ENCODE data around the gene KIAA1549.

The KIAA1549 gene

DNA sequence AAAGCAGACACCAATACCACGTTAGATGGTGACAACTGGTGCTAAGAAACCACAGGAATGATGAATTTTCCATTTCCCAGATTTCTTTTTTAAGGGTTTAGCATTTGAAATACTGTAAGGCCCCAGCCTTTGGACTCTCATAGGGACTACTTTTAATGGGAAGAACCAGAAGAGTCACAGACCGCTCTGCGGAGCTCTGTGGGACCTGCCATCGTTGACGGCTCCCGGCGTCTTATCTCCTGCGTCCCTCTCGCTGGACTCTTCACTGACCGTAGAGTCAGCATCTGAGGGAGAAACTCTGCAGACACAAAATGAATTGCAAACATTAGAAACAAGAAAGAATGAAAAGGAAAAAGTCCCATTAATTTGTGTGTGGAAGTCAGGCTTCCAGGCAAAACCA is 101.8 kb downstream of the KIAA1549 start:
- no peak for DNase-seq

DNA sequence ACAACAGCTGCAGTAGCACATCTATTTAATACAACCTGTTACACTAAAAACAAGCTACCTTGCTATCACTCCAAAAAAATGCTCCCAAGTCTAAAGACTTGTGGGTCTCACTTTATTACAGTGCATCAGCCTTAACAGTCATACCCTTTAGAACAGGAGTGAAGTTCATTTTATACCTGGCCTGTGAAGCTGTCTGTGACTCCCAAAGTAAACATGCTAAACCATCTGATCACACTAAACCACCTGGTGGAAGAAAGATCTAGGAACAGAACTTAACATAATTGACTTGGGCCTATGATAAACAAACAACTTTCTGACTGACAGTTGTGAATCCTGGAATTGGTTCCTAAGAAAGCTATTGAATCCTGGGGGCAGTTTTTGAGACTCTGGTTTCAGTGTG is 102.3 kb downstream of the KIAA1549 start:
- DNase-seq, result no peak

GRCh38 chr7:138878051-138878450 is 103.1 kb downstream of the KIAA1549 start:
- no peak for DNase-seq

DNA sequence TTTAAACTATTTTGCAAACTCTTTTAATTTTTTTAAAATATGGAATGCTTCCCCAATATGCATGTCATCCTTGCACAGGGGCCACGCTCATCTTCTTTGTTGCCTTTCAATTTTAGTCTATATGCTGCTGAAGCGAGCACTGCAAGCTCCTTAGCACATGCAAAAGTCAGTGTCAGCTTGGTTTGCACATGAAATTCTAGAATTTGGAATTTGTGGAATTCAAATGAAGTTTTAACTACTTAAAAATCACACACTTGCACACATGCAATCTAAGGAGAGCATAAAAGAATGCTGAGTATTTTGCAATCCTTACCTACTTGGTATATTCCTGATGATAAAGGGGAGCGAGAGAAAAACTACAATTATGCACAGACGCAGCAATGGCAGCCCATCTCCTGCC is 104.9 kb downstream of the KIAA1549 start:
- no peak for DNase-seq

GRCh38 chr7:138875794-138876193 is 105.4 kb downstream of the KIAA1549 start:
- DNase-seq, result peak; percentile 51

- DNase-seq, result no peak
Observed at GRCh38 chr7:138873220-138873892, 107.8 kb downstream of the KIAA1549 start.

DNA sequence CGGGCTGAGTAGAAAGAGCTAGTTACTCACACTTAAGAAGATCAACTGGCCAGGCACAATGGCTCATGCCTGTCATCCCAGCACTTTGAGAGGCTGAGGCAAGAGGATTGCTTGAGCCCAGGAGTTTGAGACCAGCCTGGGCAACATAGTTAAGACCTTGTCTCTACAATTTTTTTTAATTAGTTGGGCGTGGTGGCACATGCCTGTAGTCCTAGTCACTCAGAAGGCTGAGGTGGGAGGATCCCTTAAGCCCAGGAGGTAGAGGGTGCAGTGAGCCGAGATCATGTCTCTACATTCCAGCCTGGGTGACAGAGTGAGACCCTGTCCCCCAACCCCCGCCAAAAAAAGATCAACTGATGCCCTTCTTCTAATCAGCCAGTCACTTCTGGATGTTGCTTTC is 108.6 kb downstream of the KIAA1549 start:
- DNase-seq, result no peak

DNA sequence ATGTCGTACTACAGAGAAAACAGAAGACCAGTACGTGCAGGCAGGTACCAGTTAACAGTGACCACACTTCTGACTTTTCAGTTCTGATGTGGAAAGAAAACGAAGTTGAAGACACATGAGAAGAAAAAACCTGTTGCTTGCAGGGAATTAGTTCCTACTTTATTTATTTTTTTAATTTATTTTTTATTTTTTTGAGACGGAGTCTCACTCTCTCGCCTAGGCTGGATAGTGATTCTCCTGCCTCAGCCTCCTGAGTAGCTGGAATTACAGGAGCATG is 109.4 kb downstream of the KIAA1549 start:
- no peak for DNase-seq

GRCh38 chr7:138871065-138871813 is 110.0 kb downstream of the KIAA1549 start:
- DNase-seq, result no peak

GRCh38 chr7:138869353-138869752 is 111.8 kb downstream of the KIAA1549 start:
- no peak for DNase-seq

- DNase-seq, result no peak
Observed at GRCh38 chr7:138868711-138869110, 112.5 kb downstream of the KIAA1549 start.

DNA sequence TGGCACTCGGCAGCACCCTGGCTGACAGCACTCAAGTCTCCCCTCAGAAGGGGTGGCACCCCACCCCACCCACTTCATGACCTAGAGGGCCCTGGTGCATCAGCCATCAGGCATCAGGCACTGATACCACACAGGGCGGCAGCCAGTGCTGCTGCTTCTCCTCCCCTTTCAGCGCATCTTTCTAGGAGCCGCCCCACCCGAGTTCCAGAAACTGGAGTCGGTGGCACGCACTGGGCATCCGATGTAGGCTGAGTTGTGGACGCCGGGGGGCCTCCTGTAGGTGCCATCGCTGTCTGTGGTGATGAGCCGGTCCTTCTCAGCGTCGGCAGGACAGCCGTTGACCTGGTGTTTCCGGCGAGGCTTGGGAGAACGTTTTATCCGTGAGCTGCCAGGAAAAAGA is 113.4 kb downstream of the KIAA1549 start:
- DNase-seq, result no peak

- DNase-seq, result no peak
Observed at GRCh38 chr7:138866353-138866752, 114.8 kb downstream of the KIAA1549 start.

DNA sequence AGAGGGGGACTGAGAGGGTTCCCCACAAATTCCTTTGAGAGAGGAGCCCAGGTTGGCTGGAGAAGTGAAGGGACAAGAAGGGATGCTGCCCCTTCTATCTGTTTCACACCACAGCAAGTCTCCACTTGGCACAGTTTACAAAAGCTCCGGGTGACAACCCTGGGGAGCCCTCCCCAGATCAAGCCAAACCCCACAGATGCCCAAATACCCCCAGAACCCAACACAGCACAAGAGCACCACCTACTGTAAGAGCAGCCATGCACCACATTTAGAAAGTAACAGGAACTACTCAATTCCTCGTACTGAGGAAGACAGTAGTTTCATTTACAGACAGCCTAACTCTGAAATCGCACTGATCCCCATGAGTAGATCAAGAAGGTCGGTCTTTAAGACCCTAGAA is 115.3 kb downstream of the KIAA1549 start:
- peak; percentile 32 for DNase-seq

- no peak for DNase-seq
Observed at GRCh38 chr7:138864667-138865066, 116.5 kb downstream of the KIAA1549 start.

DNA sequence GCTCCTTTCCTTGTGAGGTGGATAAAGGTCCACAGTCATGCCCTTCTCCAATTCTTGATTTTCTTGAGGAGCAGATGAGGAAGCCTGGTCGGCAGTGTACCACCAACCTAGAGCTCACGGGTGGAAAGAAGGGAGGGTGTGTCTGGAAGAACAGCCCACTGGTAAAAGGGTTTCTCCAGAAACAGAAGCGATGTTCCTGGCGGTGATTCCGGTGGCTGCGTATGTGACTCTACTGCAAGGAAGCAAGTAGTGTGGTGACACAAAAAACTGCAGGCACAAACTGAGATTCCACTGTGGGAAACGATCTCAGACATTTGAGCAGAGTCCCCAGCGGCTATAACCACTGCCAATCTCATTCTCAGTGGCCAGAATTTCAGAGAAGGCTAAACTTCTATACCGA is 117.3 kb downstream of the KIAA1549 start:
- no peak for DNase-seq

DNA sequence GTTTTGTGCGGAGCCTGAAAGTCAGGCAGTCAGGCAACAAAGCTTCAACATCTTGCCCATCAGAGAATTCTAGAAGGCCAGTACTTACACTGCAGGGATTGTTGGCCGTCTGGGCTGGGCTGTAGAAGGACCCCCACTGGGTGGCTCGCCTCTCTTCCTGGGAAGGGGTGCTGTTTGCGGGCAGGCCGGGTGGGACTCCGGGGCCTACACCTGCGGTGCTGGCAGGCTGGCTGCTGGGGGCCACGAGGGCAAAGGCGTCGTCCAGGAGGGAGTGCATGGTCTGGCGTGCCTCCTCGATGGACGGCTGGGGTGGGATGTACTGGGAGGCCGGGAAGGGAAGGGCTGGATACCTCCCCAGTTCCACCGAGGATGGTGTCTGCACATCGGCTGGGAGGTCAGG is 120.1 kb downstream of the KIAA1549 start:
- no peak for DNase-seq

GRCh38 chr7:138857728-138858127 is 123.5 kb downstream of the KIAA1549 start:
- DNase-seq, result no peak

GRCh38 chr7:138854115-138854645 is 127.0 kb downstream of the KIAA1549 start:
- no peak for DNase-seq

DNA sequence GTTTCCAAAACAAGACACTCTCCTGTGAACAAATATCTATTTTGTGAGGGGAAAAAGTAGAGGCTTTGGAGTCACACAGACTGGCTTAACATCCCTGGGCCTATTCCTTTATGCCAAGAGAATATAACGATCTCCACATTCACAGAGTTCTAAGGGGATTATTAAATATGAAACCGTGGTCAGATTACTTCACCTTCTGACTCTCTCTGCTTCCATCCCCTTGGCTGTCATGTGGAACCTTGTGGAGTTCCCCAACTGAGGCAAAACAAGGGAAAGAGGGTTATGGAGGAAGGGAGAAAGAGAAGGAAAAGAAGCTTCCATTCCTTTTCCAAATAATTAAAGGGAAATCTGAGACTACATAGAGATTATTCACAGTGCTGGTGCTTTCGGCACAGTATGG is 127.7 kb downstream of the KIAA1549 start:
- no peak for DNase-seq

DNA sequence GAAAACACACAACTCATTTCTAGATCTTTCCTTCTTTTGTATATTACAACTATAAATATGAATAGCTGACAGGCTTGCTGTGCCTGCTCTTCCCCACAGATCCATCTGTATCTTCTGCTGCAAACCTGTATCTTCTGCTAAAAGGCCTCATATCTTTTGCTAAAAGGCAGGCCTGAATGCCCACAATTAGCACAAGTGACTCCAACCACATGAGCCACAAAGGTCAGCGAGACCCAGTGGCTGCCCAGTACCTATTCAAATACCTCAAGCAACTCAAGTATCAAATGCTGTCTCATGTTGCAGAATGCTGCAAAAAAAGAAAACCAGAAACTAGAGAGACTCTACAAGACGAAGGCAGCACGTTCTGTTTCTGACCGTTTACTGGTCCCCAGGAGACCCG is 128.7 kb downstream of the KIAA1549 start:
- DNase-seq, result no peak

- no peak for DNase-seq
Observed at GRCh38 chr7:138849701-138850100, 131.5 kb downstream of the KIAA1549 start.

DNA sequence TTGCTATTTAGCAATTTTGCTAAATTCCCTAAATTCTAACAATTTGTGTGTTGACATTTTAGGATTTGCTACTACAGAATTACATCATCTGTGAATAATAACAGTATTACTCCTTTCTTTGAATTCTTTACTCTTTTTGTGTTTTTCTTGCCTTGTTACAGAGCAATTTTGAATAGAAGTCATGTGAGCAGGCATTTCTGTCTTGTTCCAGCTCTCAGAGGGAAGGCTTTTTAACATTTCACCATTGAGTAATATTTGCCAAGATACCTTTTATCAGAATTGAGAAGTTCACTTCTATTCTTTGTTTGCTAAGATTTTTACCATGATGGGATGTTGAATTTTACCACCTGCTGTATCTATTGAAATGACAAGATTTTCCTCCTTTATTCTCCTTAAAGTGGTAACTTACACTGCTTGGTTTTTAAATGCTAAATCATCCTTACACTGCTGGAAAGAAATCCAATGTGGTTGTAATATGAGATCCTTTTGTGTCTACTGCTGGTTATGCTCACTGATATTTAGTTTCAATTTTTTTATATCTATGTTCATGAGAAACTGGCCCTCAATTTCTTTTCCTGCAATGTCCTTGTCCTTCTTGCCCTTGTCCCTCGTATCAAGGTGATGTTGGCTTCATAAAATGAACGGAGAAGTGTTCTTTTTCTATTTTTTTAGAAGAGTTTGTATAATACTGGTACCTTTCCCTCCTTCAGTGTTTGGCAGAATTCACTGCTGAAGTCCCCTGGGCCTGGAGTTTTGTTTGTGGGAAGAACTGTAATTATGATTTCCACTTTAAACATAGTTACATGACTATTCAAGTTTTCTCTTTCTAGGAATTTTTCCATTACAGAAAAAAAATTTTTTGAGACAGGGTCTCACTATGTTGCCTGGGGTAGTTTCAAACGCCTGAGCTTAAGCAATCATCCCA is 132.9 kb downstream of the KIAA1549 start:
- no peak for DNase-seq

- DNase-seq, result no peak
Observed at GRCh38 chr7:138845711-138846110, 135.5 kb downstream of the KIAA1549 start.
